H9 (cell line): ENCODE results near the gene MYOF. TPM values are rescaled to one million over a fixed set of nuclear protein-coding genes. Genes with fewer than 3 reads are reported as not detected.

Experiments
- DNase-seq: peaks from one replicate; pipeline ENCODE4 v3.0.0-alpha.2; 2017
- H2AFZ ChIP-seq: one replicate; pipeline ENCODE4 v1.6.1; 2013; ENCODE audit warnings: mild to moderate bottlenecking, low read length, control low read depth, moderate library complexity
- H2AK5ac ChIP-seq: 2 replicates; pipeline ENCODE4 v1.6.1; 2013; ENCODE audit warnings: low read length, control low read depth, mixed read lengths; ENCODE audit not compliant: insufficient read length
- H2BK120ac ChIP-seq: one replicate; pipeline ENCODE4 v1.6.1; 2013; ENCODE audit warnings: low read depth, mild to moderate bottlenecking, low read length, control low read depth, inconsistent platforms; ENCODE audit not compliant: poor library complexity, severe bottlenecking
- H2BK12ac ChIP-seq: 2 replicates; pipeline ENCODE4 v1.6.1; 2013; ENCODE audit warnings: low read length, control low read depth, mixed read lengths, low read depth; ENCODE audit not compliant: insufficient read length
- H2BK15ac ChIP-seq: 2 replicates; pipeline ENCODE4 v1.6.1; 2013; ENCODE audit warnings: low read depth, low read length, control low read depth
- H2BK20ac ChIP-seq: one replicate; pipeline ENCODE4 v1.6.1; 2013; ENCODE audit warnings: low read depth, mild to moderate bottlenecking, low read length, control low read depth, inconsistent platforms; ENCODE audit not compliant: poor library complexity, severe bottlenecking
- H2BK5ac ChIP-seq: 2 replicates; pipeline ENCODE4 v1.6.1; 2013; ENCODE audit warnings: low read length, control low read depth, mixed read lengths; ENCODE audit not compliant: insufficient read length
- H3K14ac ChIP-seq: 2 replicates; pipeline ENCODE4 v1.6.1; 2013; ENCODE audit warnings: low read length, control low read depth; ENCODE audit not compliant: insufficient read depth
- H3K18ac ChIP-seq: 2 replicates; pipeline ENCODE4 v1.6.1; 2013; ENCODE audit warnings: low read depth, mild to moderate bottlenecking, mixed read lengths, low read length, control low read depth; ENCODE audit not compliant: insufficient read length
- H3K23ac ChIP-seq: 2 replicates; pipeline ENCODE4 v1.6.1; 2013; ENCODE audit warnings: low read length, control low read depth, mixed read lengths, low read depth; ENCODE audit not compliant: insufficient read length
- H3K23me2 ChIP-seq: 2 replicates; pipeline ENCODE4 v1.6.1; 2013; ENCODE audit warnings: low read depth, mild to moderate bottlenecking, mixed read lengths, low read length, control low read depth; ENCODE audit not compliant: insufficient read length, poor library complexity, severe bottlenecking
- H3K27ac ChIP-seq: 2 replicates; pipeline ENCODE4 v1.5.1; 2013; ENCODE audit warnings: low read length, control low read depth, mixed read lengths, low read depth; ENCODE audit not compliant: insufficient read length
- H3K27me3 ChIP-seq: 2 replicates; pipeline ENCODE4 v1.6.1; 2013; ENCODE audit warnings: low read length, control low read depth, inconsistent platforms; ENCODE audit not compliant: insufficient read depth
- H3K4ac ChIP-seq: 2 replicates; pipeline ENCODE4 v1.6.1; 2013; ENCODE audit warnings: low read depth, mild to moderate bottlenecking, control low read depth, inconsistent platforms, low read length, moderate library complexity
- H3K4me1 ChIP-seq: 2 replicates; pipeline ENCODE4 v1.6.1; 2013; ENCODE audit warnings: low read length, control low read depth, inconsistent platforms; ENCODE audit not compliant: insufficient read depth
- H3K4me2 ChIP-seq: 2 replicates; pipeline ENCODE4 v1.6.1; 2013; ENCODE audit warnings: low read length, control low read depth, mixed read lengths; ENCODE audit not compliant: insufficient read length, insufficient read depth
- H3K56ac ChIP-seq: 2 replicates; pipeline ENCODE4 v1.6.1; 2013; ENCODE audit warnings: low read depth, mild to moderate bottlenecking, mixed read lengths, low read length, control low read depth; ENCODE audit not compliant: insufficient read length
- H3K79me1 ChIP-seq: 2 replicates; pipeline ENCODE4 v1.6.1; 2013; ENCODE audit warnings: low read depth, mild to moderate bottlenecking, moderate library complexity, low read length, control low read depth, inconsistent platforms; ENCODE audit not compliant: insufficient read depth, poor library complexity, severe bottlenecking
- H3K79me2 ChIP-seq: 2 replicates; pipeline ENCODE4 v1.6.1; 2013; ENCODE audit warnings: low read length, control low read depth, inconsistent platforms; ENCODE audit not compliant: insufficient read depth
- H3K9ac ChIP-seq: 2 replicates; pipeline ENCODE4 v1.6.1; 2013; ENCODE audit warnings: low read length, control low read depth, mixed read lengths; ENCODE audit not compliant: insufficient read length; ENCODE audit errors: extremely low read depth
- H3K9me3 ChIP-seq: one replicate; pipeline ENCODE4 v1.6.1; 2013; ENCODE audit warnings: low read depth, low read length, inconsistent platforms; ENCODE audit not compliant: control insufficient read depth
- H3T11ph ChIP-seq: one replicate; pipeline ENCODE4 v1.6.1; 2013; ENCODE audit warnings: mild to moderate bottlenecking, low read length, control low read depth, inconsistent platforms
- H4K20me1 ChIP-seq: one replicate; pipeline ENCODE4 v1.6.1; 2013; ENCODE audit not compliant: control insufficient read depth, insufficient read length, insufficient read depth
- H4K5ac ChIP-seq: 2 replicates; pipeline ENCODE4 v1.6.1; 2013; ENCODE audit warnings: low read depth, mild to moderate bottlenecking, mixed read lengths, low read length, control low read depth; ENCODE audit not compliant: insufficient read length
- H4K8ac ChIP-seq: replicated peaks from 2 replicates; pipeline ENCODE4 v1.6.1; 2013; ENCODE audit warnings: low read length, control low read depth, mixed read lengths, low read depth; ENCODE audit not compliant: insufficient read length
- H4K91ac ChIP-seq: 2 replicates; pipeline ENCODE4 v1.6.1; 2013; ENCODE audit warnings: low read depth, mild to moderate bottlenecking, moderate library complexity, mixed read lengths, low read length, control low read depth; ENCODE audit not compliant: insufficient read length
- H3K27ac Mint-ChIP-seq, 3 experiments: 2 replicates in 2 of 3; 3 replicates in 1 of 3; pipeline ENCODE4 v1.8.0; 2020 to 2021; ENCODE audit warnings: mixed read lengths in 3 of 3, mild to moderate bottlenecking in 1 of 3, moderate library complexity in 1 of 3
- H3K27me3 Mint-ChIP-seq: 2 replicates; pipeline ENCODE4 v1.8.0; 2021; ENCODE audit warnings: low read depth, mild to moderate bottlenecking, moderate library complexity, mixed read lengths
- H3K36me3 Mint-ChIP-seq, 3 experiments: 2 replicates in 2 of 3; 3 replicates in 1 of 3; pipeline ENCODE4 v1.8.0; 2020 to 2021; ENCODE audit warnings: low read depth in 3 of 3, mixed read lengths in 3 of 3; ENCODE audit not compliant: insufficient read depth in 1 of 3
- H3K4me1 Mint-ChIP-seq, 2 experiments: 2 replicates each; pipeline ENCODE4 v1.8.0; 2020; ENCODE audit warnings: mixed read lengths in 2 of 2
- H3K4me3 Mint-ChIP-seq, 2 experiments: 2 replicates in 1 of 2; 3 replicates in 1 of 2; pipeline ENCODE4 v1.8.0; 2020 to 2021; ENCODE audit warnings: mild to moderate bottlenecking in 2 of 2, mixed read lengths in 2 of 2, moderate library complexity in 1 of 2
- H3K9me3 Mint-ChIP-seq, 2 experiments: 2 replicates in 1 of 2; 3 replicates in 1 of 2; pipeline ENCODE4 v1.8.0; 2020; ENCODE audit warnings: mild to moderate bottlenecking in 2 of 2, mixed read lengths in 2 of 2, moderate library complexity in 1 of 2
- WGBS: extraction: QIAGEN DNeasy Blood & Tissue Kit; methylation state at CpG from one replicate; pipeline ENCODE4 v1.1.7; 2013; ENCODE audit warnings: missing lambda C conversion rate, low lambda C conversion rate, mixed read lengths; ENCODE audit not compliant: insufficient read length; ENCODE audit errors: extremely low coverage; 5-methylcytosine and 5-hydroxymethylcytosine counted together
- total RNA-seq: library from RNA; stranded (reverse); gene quantifications from 2 replicates; pipeline ENCODE4 v1.2.1, GENCODE V29; 2021
- TF ChIP-seq, protein P1 (sequence below): fragments of 200-600 bp; sonication (generic); conservative IDR thresholded peaks from 3 replicates; pipeline ENCODE4 v1.8.0; 2021; ENCODE audit warnings: antibody characterized with exemption, mild to moderate bottlenecking

Gene MYOF
- total RNA-seq, 1 experiment from 2014 or later = 2.8 TPM

DNA sequence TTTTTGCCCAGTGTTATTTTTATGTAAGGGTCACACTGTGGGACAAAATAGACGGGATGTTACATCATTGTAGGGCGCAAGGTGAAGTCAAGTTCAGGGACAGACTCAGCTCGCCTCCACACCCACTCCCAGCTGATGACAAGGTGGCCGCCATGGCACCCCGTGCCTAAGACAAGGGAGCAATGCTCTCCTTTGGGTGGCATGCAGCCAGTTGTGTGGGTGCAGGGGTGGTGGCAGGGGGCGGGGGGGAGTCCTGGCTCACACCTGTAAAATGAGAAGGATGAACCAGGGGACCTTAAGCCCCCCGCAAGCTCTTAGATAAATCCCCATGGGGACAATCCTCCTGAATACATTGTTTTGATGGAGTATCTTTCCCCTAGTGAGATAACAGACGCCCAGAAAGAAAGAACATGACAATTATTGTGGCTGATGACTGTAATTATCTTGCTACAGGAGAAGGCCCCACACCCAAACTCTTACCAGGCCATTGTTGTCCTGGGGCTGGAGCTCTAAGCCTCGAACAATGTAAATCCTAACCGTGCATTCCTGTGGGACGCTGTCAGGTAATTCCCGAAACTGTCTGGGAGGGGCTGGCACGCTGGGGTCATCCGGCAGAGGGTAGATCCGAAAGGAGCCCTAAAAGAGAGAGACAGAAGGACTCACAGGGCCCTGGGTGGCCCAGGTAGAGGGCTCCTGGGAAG is 148.7 kb downstream of the MYOF start:
- H3K9ac ChIP-seq = no peak overlapping the region
- no peak overlapping the region for H2BK12ac ChIP-seq
- peak overlapping the region; percentile 76 for H3K18ac ChIP-seq
- no peak overlapping the region for H2BK15ac ChIP-seq
- H4K91ac ChIP-seq = no peak overlapping the region
- H3K27ac Mint-ChIP-seq = peak overlapping the region in 2 of 3 experiments; percentile 41 to 55; a peak in 3 of 7 replicates
- H3K56ac ChIP-seq = no peak overlapping the region
- no peaks in the 10 kb centered on the region for H3K9me3 ChIP-seq
- H3K4me3 Mint-ChIP-seq = no peak overlapping the region
- no peaks in the 10 kb centered on the region for H3K79me2 ChIP-seq
- no peak overlapping the region for H4K5ac ChIP-seq
- TF ChIP-seq, protein P1, sequence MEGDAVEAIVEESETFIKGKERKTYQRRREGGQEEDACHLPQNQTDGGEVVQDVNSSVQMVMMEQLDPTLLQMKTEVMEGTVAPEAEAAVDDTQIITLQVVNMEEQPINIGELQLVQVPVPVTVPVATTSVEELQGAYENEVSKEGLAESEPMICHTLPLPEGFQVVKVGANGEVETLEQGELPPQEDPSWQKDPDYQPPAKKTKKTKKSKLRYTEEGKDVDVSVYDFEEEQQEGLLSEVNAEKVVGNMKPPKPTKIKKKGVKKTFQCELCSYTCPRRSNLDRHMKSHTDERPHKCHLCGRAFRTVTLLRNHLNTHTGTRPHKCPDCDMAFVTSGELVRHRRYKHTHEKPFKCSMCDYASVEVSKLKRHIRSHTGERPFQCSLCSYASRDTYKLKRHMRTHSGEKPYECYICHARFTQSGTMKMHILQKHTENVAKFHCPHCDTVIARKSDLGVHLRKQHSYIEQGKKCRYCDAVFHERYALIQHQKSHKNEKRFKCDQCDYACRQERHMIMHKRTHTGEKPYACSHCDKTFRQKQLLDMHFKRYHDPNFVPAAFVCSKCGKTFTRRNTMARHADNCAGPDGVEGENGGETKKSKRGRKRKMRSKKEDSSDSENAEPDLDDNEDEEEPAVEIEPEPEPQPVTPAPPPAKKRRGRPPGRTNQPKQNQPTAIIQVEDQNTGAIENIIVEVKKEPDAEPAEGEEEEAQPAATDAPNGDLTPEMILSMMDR = no peak
- no peak overlapping the region for H2AFZ ChIP-seq
- no peak overlapping the region for H3K4ac ChIP-seq
- no peaks in the 10 kb centered on the region for H3K27me3 ChIP-seq
- H3K79me1 ChIP-seq = no peaks in the 10 kb centered on the region
- no peaks in the 10 kb centered on the region for H3K9me3 Mint-ChIP-seq
- H3K36me3 Mint-ChIP-seq = no peaks in the 10 kb centered on the region
- DNase-seq = peak; percentile 45
- no peak overlapping the region for H2BK120ac ChIP-seq
- H3K14ac ChIP-seq = no peak overlapping the region
- H3K4me1 Mint-ChIP-seq = peaks cover 16 to 22% of the 10 kb centered on the region in 2 experiments
- no peak overlapping the region for H2BK5ac ChIP-seq
- no peak overlapping the region for H3K27ac ChIP-seq
- H4K20me1 ChIP-seq = no peaks in the 10 kb centered on the region
- H3K4me1 ChIP-seq = no peaks in the 10 kb centered on the region
- H3T11ph ChIP-seq = no peak overlapping the region
- H3K23me2 ChIP-seq = no peaks in the 10 kb centered on the region
- H3K27me3 Mint-ChIP-seq = no peaks in the 10 kb centered on the region
- H3K23ac ChIP-seq = no peak overlapping the region
- H2BK20ac ChIP-seq = no peak overlapping the region
- H3K4me2 ChIP-seq = no peak overlapping the region
- H2AK5ac ChIP-seq = no peak overlapping the region
- no CpG with 5 or more reads among the region's 15 CpGs for WGBS
- no peak overlapping the region for H4K8ac ChIP-seq
